Keratinocyte (primary cell): ENCODE measurements around the gene CCNK. TPM values are rescaled to one million over a fixed set of nuclear protein-coding genes. Genes with fewer than 3 reads are reported as not detected.

ENCODE experiments used
- DNase-seq: peaks from one replicate; pipeline ENCODE4 v3.0.0-alpha.2; 2011; ENCODE audit warnings: low read depth, missing footprints, low spot score
- FAIRE-seq: peaks from 2 replicates; lab custom pipeline; 2011; peaks lifted over from hg19 to GRCh38; lab: Jason Lieb, UNC
- H2AFZ ChIP-seq: 2 replicates; pipeline ENCODE4 v1.6.0; 2012; ENCODE audit warnings: low read length, control low read depth, inconsistent platforms; ENCODE audit not compliant: control insufficient read depth
- H3K27ac ChIP-seq: 2 replicates; pipeline ENCODE4 v1.5.1; 2011; ENCODE audit warnings: low read length; ENCODE audit not compliant: control insufficient read depth, insufficient read depth
- H3K27me3 ChIP-seq: 3 replicates; pipeline ENCODE4 v1.6.0; 2011; ENCODE audit warnings: low read length; ENCODE audit not compliant: control insufficient read depth, insufficient read depth; ENCODE audit errors: extremely low read depth
- H3K36me3 ChIP-seq, 2 experiments: 2 replicates in 1 of 2; 3 replicates in 1 of 2; pipeline ENCODE4 v1.5.1; 2011; ENCODE audit warnings: low read length in 2 of 2, mild to moderate bottlenecking in 1 of 2; ENCODE audit not compliant: control insufficient read depth in 2 of 2, insufficient read depth in 2 of 2; ENCODE audit errors: extremely low read depth in 1 of 2
- H3K4me1 ChIP-seq: 3 replicates; pipeline ENCODE4 v1.5.1; 2011; ENCODE audit warnings: low read length; ENCODE audit not compliant: control insufficient read depth, insufficient read depth; ENCODE audit errors: extremely low read depth
- H3K4me2 ChIP-seq: 3 replicates; pipeline ENCODE4 v1.6.0; 2011; ENCODE audit warnings: low read depth, low read length; ENCODE audit not compliant: control insufficient read depth, insufficient read depth; ENCODE audit errors: extremely low read depth
- H3K4me3 ChIP-seq, 3 experiments: fragments of 200-600 bp in 1 of 3; sonication (generic) in 1 of 3; 2 replicates in 2 of 3; 3 replicates in 1 of 3; pipeline ENCODE4 v1.5.1; 2011 to 2016; ENCODE audit warnings: low read length in 3 of 3, mild to moderate bottlenecking in 3 of 3, control low read depth in 2 of 3, inconsistent platforms in 1 of 3, low read depth in 1 of 3, mixed read lengths in 1 of 3, mixed run types in 1 of 3, moderate library complexity in 1 of 3; ENCODE audit not compliant: control insufficient read depth in 2 of 3, insufficient read depth in 2 of 3; ENCODE audit errors: extremely low read depth in 1 of 3
- H3K79me2 ChIP-seq: 2 replicates; pipeline ENCODE4 v1.6.0; 2012; ENCODE audit warnings: low read length; ENCODE audit not compliant: control insufficient read depth, insufficient read depth
- H3K9ac ChIP-seq: 3 replicates; pipeline ENCODE4 v1.6.0; 2011; ENCODE audit warnings: low read length; ENCODE audit not compliant: control insufficient read depth, insufficient read depth; ENCODE audit errors: extremely low read depth
- H3K9me1 ChIP-seq: 3 replicates; pipeline ENCODE4 v1.6.0; 2011; ENCODE audit warnings: low read length; ENCODE audit not compliant: control insufficient read depth, insufficient read depth; ENCODE audit errors: extremely low read depth
- H3K9me3 ChIP-seq: 2 replicates; pipeline ENCODE4 v1.5.1; 2012; ENCODE audit warnings: low read depth, low read length; ENCODE audit not compliant: control insufficient read depth
- H4K20me1 ChIP-seq: 3 replicates; pipeline ENCODE4 v1.6.0; 2011; ENCODE audit warnings: low read length; ENCODE audit not compliant: control insufficient read depth, insufficient read depth; ENCODE audit errors: extremely low read depth
- EZH2 ChIP-seq: IDR thresholded peaks from one replicate; pipeline ENCODE4 v1.6.1; 2012; ENCODE audit warnings: inconsistent platforms, mild to moderate bottlenecking, low read length, moderate library complexity
- dilution Hi-C: fragments of 300-500 bp; cut with MboI; formaldehyde crosslinking; loops from one replicate; pipeline ENCODE4 v1.7.0; 2020; ENCODE audit warnings: low sequenced_read_pairs; ENCODE audit not compliant: extremely low pct_ligation_motif_present
- polyA plus RNA-seq, 5 experiments: library from polyadenylated mRNA; depleted of rRNA in 3 of 5; stranded (reverse) in 3 of 5; stranded (forward) in 1 of 5; unstranded in 1 of 5; fragments of >200 nt; gene quantifications; 1 replicate in 1 of 5; 2 replicates in 3 of 5; 3 replicates in 1 of 5; pipeline versions ENCODE4 v1.2.1 to v1.2.3, GENCODE V29; 2011 to 2012; ENCODE audit warnings: missing spikeins in 2 of 5, low read depth in 1 of 5, low replicate concordance in 1 of 5
- TF ChIP-seq, protein P1 (sequence below), 3 experiments: IDR thresholded peaks in 1 of 3; conservative IDR thresholded peaks in 1 of 3; optimal IDR thresholded peaks in 1 of 3; 2 replicates in 2 of 3; 3 replicates in 1 of 3; pipeline versions ENCODE3 to v1.5.1; 2011; ENCODE audit warnings: low read length in 3 of 3, mild to moderate bottlenecking in 3 of 3, moderate library complexity in 2 of 3, control low read depth in 1 of 3, inconsistent platforms in 1 of 3; ENCODE audit not compliant: insufficient read depth in 2 of 3; ENCODE audit errors: extremely low read depth in 1 of 3

Gene CCNK
- polyA plus RNA-seq, 1 donor (not counting 4 experiments of a cell fraction or from before 2014, with no cell fraction given) = 12.8 TPM

DNA sequence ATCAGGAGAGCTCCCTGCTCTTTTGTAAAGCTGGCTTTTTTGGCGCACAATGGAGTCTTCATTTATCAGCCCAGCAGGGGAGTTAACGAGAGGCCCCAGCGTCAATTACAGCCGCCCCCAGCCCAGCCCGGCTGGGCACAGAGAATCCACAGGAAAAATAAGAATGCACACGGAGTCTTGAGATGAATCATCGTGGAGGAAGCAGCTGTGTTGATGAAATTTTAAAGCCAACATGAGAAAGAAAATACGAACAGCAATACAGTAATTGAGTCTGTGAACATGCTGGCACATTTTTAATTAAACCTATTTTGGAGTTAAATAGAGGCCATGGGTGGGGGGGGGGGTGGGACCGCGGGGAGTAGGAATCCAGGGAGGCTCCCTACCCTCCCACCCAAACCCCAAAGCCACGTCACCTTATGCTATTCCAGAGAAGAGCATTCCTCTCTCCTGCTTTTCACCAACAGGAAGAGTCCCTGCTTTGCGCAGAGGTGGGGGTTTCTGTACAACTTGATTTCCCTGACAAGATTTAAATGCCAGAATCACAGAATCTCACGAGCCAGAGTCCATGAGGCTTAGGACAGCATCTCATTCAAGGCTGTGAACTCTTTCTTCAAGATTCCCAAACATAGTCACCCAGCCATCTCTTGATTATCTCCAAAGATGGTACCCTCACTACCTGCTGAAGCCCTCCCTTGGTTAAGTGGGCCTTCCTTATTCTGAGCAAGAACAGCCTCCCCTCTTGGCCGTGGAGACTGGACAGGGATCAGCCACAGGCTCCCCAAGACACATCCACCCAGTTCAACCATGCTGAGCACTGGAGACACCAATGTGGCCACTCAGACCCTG lies 50.3 kb downstream of the CCNK start:
- Histone ChIP-seq H3K4me3 (no peak overlapping the region), H3K79me2 (peaks cover 52% of the 10 kb centered on the region), H3K4me1 (no peaks in the 10 kb centered on the region), H2AFZ (no peak overlapping the region), H3K9ac (no peak overlapping the region), H3K9me1 (no peaks in the 10 kb centered on the region), H3K27me3 (no peaks in the 10 kb centered on the region), H3K4me2 (no peak overlapping the region), H4K20me1 (peaks cover 3% of the 10 kb centered on the region), H3K36me3 (peaks cover 0 to 11% of the 10 kb centered on the region in 2 experiments), H3K27ac (no peak overlapping the region), H3K9me3 (no peaks in the 10 kb centered on the region)
- FAIRE-seq (no peak), DNase-seq (no peak)
- dilution Hi-C loops = no loop called here
- TF ChIP-seq, protein P1, sequence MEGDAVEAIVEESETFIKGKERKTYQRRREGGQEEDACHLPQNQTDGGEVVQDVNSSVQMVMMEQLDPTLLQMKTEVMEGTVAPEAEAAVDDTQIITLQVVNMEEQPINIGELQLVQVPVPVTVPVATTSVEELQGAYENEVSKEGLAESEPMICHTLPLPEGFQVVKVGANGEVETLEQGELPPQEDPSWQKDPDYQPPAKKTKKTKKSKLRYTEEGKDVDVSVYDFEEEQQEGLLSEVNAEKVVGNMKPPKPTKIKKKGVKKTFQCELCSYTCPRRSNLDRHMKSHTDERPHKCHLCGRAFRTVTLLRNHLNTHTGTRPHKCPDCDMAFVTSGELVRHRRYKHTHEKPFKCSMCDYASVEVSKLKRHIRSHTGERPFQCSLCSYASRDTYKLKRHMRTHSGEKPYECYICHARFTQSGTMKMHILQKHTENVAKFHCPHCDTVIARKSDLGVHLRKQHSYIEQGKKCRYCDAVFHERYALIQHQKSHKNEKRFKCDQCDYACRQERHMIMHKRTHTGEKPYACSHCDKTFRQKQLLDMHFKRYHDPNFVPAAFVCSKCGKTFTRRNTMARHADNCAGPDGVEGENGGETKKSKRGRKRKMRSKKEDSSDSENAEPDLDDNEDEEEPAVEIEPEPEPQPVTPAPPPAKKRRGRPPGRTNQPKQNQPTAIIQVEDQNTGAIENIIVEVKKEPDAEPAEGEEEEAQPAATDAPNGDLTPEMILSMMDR (optimal IDR thresholded peaks at IDR 0.05 in 1 of 3, IDR thresholded peaks at IDR 0.05 in 1 of 3, conservative IDR thresholded peaks at IDR 0.05 in 1 of 3; ENCODE audit: extremely low read depth in 1 of 3, insufficient read depth in 2 of 3, low read length in 3 of 3) = no peak
- no peak for TF ChIP-seq EZH2

DNA sequence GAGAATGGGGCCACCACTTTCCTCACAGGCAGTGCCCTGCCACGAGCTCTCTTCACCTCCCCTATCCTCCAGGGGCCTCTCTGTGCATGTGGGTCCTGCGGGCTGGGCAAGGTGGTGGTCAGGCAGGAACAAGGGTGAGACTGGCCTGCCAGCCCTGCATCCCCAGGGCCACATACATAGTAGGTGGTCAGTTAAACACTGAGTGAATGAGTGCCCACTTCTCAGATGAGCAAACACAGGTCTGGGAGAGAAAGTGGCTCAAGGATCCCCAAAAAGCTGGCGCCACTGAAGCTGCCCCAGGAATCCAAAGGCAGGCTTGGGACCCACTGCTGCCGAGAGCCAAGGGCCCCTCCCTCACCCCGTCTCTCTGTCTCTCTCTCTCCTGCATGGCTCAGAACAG lies 51.1 kb downstream of the CCNK start:
- Histone ChIP-seq H3K36me3 (peaks cover 0 to 11% of the 10 kb centered on the region in 2 experiments), H3K4me3 (no peak overlapping the region), H3K4me1 (peaks cover 5% of the 10 kb centered on the region), H3K79me2 (peaks cover 56% of the 10 kb centered on the region), H2AFZ (no peak overlapping the region), H3K9me3 (no peaks in the 10 kb centered on the region), H3K9me1 (peaks cover 5% of the 10 kb centered on the region), H4K20me1 (peaks cover 8% of the 10 kb centered on the region), H3K4me2 (no peak overlapping the region), H3K27ac (no peak overlapping the region), H3K9ac (no peak overlapping the region), H3K27me3 (no peaks in the 10 kb centered on the region)
- TF ChIP-seq EZH2 = no peak
- TF ChIP-seq, protein P1 (optimal IDR thresholded peaks at IDR 0.05 in 1 of 3, IDR thresholded peaks at IDR 0.05 in 1 of 3, conservative IDR thresholded peaks at IDR 0.05 in 1 of 3; ENCODE audit: extremely low read depth in 1 of 3, insufficient read depth in 2 of 3, low read length in 3 of 3) = no peak
- dilution Hi-C loops = no loop called here
- no peak for DNase-seq
- no peak for FAIRE-seq
